ENCODE data around the gene OXSR1.

DNA sequence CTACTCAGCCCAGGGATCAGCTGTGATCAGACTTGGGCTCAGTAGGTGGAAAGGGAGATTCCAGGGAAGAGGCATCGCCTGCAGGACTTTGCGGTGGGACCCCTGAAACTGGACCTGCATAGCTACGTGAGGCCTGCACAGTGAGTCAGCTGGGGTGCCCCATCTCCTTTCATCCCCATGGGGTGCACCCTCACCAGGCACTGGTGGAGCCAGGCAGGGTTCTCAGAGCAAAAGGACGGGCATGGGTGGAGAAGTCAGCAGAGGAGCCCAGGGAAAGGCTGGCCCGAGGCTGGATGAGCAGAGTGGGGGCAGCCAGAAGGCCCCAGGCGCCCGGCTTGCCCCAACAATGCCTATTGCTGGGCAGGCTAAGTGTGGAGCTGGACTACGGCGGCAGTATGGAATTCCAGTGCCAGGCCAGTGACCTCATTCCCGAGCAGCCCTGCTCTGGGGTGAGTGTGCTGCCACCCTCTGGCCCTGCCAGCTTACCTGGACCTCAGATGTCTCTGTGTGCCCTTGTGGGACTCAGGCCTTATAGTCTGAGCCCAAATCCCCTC lies 48.1 kb upstream of the OXSR1 start:
- no peak for TF ChIP-seq TP53 (CRISPR knock-in tag; conservative IDR thresholded peaks at IDR 0.05)
- no peak for TF ChIP-seq POLR2AphosphoS2 (IDR thresholded peaks at IDR 0.05; ENCODE audit: low read depth, low read length)
- no peak for TF ChIP-seq TEAD2 (CRISPR knock-in tag; IDR thresholded peaks at IDR 0.05)
- no peak for TF ChIP-seq ZBTB21 (CRISPR knock-in tag; IDR thresholded peaks at IDR 0.05)
- TF ChIP-seq MED13 (CRISPR knock-in tag; IDR thresholded peaks at IDR 0.05), result no peak
- TF ChIP-seq POLR2A (IDR thresholded peaks at IDR 0.05; ENCODE audit: insufficient read depth in 1 of 2, low read depth in 2 of 2, low read length in 2 of 2), result peak in 1 of 2 experiments; percentile 17; a peak in 1 of 4 replicates
